GM19351 (cell line): Measurements from ENCODE around the gene KIF20B.

ENCODE experiments used
- ATAC-seq: cut with Tn5 transposase; IDR thresholded peaks from one replicate; pipeline ENCODE4 v1.9.1; 2021; ENCODE audit warnings: mild to moderate bottlenecking, moderate library complexity; ENCODE audit not compliant: unreplicated experiment

KIF20B gene, protein sequence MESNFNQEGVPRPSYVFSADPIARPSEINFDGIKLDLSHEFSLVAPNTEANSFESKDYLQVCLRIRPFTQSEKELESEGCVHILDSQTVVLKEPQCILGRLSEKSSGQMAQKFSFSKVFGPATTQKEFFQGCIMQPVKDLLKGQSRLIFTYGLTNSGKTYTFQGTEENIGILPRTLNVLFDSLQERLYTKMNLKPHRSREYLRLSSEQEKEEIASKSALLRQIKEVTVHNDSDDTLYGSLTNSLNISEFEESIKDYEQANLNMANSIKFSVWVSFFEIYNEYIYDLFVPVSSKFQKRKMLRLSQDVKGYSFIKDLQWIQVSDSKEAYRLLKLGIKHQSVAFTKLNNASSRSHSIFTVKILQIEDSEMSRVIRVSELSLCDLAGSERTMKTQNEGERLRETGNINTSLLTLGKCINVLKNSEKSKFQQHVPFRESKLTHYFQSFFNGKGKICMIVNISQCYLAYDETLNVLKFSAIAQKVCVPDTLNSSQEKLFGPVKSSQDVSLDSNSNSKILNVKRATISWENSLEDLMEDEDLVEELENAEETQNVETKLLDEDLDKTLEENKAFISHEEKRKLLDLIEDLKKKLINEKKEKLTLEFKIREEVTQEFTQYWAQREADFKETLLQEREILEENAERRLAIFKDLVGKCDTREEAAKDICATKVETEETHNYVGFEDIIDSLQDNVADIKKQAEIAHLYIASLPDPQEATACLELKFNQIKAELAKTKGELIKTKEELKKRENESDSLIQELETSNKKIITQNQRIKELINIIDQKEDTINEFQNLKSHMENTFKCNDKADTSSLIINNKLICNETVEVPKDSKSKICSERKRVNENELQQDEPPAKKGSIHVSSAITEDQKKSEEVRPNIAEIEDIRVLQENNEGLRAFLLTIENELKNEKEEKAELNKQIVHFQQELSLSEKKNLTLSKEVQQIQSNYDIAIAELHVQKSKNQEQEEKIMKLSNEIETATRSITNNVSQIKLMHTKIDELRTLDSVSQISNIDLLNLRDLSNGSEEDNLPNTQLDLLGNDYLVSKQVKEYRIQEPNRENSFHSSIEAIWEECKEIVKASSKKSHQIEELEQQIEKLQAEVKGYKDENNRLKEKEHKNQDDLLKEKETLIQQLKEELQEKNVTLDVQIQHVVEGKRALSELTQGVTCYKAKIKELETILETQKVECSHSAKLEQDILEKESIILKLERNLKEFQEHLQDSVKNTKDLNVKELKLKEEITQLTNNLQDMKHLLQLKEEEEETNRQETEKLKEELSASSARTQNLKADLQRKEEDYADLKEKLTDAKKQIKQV (N-terminal part only)

DNA sequence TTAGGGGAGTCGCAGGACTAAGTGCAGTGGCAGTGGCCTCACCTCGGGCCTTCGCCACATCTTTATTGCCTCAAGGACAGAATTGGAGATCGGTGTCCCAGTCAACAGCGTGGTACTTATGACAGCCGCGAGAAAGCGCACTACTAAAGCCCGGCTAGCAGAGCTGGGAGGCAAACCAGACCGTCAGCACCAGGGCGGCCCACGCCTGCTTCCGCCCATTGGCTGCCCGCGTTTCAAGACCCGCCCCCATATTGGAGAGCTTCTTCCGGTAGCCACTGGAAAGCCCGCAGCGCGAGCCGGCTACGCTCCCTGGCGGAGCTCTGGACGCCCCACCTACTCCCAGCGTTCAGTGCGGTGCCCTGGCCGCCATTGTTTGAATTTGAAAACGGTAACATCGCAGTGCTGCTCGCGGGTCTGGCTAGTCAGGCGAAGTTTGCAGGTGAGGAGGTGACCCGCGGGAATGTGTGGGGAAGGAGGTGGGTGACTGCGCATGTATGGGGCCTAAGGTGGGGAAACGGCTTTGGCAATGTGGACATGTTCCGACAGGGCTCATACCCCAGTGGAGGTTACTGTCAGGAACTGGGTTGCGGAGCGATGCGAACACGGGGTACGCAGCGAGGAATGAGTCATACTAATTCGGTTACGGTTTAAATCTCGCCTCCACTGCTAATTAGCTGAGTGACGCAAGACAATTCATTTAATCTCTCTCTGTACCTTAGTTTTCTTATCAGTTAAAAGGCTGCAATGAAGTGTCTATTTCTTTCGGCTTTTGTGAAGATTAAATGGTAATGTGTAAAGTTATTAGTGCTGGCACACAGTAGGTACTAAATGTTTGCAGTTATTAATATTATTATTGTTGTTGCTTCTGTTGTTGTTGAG is at the start of gene KIF20B:
TSS of gene KIF20B (plus strand) at position 349 of the 879 bp plus-strand sequence. CDS start 3,705 bp downstream, outside the sequence.
- peak; percentile 96 for ATAC-seq

DNA sequence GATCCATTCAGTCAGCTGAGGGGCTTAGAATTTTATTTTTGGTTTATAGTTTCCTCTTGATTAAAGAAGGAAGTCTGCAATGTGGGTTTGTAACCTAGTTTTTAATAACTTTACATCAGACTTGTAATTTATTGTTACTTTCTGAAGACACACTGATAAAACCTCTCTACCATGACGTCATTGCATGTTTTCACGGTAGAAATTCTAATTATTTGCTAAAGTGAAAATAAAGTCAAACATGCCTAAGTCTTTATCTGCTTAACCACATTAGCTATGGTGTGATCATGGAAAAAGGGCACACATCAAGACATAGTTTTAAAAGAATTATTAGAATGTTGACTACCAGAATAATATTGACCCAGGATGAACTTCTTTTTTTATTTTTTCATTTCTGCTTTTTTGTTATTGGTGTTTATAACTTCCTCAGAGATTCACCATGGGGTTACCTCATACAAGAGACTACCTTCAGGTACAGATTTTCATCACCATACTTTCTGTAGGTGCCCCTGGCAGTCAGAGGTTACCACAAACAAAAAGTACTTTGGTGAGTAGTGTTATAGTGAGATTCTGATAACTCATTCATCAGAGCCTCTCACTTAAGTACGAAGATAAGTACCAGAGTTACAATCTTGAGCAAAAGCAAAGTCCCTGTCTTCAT is 49.3 kb upstream of the KIF20B start:
- peak; percentile 67 for ATAC-seq

DNA sequence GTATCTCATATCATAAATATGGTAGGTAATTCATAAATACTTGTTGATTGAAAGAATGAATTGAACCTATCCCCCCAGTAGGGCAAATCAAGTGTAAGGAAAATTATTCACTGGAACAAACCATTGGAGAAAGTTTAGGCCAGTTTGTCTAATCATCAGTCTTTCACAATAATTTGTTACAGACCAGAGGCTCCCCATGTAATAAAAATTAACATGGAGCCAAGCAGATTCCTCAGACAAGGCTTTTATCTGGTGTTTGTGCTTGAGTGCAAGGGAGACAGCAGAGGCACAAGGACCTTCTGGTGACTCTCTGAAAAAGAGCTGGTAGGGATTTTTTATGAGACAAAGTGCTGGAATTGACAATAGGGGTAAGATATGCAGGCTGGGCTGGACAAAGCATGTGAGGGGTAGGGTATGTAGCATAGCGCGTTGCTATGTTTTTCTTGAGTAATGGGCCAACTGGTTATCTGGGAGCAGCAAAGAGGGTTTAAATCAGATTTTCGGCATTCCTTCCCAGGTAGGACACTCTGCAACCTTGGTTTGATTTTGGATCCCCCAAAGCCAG is 48.5 kb upstream of the KIF20B start:
- ATAC-seq: no peak

DNA sequence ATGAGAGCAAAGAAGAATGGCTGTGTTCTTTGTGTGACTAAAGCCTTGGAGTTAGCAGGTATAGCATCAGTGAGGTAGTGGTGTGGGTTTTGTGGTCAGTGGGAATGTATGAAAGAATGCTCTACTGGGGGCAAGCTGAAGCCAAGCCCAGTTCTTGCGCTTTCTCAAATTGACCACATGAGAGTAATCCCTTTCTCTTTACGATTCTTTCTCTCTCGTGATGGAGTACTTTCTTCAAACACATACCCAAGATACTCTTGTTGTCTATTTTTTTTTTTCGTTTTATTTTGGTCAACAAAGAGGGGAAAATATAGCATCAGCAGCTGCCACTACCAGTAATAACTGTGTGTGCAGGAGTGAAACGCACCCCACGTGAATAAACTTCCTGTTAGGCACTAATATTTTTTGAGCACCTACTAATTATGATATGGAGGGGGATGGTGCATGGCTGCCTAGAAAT is 48.0 kb upstream of the KIF20B start:
- ATAC-seq: peak; percentile 64

DNA sequence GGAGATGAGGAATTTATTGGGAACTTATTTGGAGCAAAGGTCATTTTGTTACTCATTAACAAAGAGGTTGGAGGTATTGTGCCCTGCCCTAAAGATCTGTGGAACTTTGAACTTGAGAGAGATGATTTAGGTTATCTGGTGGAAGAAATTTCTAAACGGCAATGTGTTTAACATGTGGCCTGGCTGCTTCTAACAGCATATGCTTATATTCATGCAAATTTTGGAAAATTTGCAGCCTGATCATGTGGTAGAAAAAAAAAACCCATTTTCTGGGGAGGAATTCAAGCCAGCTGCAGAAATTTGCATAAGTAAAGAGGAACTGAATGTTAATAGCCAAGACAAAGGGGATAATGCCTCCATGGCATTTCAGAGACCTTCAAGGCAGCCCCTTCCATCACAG is 45.7 kb upstream of the KIF20B start:
- ATAC-seq: no peak

DNA sequence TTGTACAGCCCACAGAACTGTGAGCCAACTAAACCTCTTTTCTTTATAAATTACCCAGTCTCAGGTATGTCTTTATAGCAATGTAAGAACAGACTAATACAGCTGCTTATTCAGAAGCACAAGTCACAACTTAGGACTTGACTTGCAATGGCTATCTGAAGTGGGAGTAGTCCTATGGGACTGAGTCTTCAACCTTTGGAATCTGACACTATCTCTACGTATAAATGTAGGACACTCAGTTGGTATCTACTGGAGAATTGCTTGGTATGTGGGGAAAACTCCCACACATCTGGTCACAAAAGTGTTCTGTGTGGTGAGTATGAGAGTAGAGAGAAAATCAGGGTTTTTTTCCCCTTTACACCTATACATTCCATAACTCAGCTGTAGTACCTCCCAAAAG is 44.1 kb upstream of the KIF20B start:
- ATAC-seq: no peak

DNA sequence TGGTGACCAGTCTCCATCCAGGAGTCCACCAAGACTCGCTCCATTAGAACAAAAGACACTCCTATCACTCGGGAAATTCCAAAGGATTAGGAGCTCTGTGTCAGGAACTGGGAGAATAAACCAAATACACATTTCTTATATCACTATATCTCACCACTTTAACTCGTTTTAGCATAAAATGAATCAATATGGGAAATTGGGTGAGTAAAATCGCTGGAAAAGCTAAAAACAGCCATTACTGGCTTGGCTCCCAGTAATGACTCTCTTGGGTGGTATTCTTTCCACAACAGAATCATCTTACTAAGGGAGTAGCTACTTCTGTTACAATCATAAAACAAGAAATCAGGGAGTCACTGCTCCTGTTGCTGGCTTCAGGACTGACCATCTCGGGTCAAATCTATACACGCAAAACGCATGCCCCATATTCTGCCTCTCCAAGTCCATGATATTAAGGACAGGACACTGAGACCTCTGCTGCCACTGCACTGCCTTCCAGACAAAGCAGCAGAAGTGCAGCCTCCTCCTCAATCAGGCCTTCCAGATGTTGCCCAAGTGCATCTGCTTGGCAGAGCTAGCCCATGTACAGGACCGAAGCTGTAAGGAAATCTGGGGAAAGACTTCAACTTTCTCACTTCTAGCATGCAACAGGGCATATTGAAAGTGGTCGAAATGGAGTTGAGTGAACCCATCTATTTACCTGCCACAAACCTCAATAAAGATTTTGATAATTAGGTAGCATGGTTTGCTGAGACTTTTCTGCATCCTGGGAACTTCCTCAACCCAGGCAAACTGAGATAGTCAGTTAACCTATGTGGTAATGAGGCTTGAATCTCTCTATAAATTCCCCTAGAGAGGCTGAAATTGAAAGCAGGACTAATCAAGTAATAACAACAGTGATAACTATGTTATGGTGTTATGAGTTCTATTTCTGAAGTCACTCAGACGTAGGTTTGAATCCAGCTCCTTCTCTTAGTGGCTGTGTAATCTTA is 42.0 kb upstream of the KIF20B start:
- ATAC-seq: no peak

DNA sequence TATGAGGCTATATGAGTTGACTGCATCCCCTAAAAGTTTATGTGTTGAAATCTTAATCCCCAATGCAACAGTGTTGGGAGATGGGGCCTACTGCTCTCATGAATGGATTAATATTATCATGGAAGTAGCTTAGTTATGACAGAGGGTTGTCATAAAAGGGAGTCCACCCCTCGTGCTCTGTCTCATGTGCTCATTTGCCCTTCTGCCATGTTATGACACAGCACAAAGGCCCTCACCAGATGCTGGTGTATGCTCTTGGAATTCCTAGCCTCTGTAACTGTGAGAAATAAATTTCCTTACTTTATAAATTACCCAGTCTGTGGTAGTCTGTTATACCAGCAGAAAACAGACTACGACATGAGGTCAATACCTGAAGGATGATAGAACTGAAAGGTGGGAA is 38.8 kb upstream of the KIF20B start:
- no peak for ATAC-seq

DNA sequence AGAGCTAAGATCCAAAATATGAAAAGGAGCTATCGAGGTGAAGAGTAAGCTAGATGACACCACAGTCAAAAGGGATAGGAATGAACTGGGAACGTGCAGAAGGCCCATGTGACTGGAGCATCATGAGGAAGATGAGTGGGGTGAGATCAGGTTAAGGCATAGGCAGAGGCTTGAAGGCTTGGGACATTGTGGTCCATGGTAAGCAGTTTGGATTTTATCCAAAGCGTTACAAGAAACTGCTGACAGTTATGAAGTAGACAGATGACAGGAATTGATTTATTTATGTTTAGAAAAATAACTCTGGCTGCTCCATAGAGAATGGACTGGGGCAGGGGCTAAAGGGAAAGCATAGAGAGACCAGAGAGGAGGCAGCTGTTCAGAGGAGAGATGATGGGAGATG is 38.2 kb upstream of the KIF20B start:
- ATAC-seq: no peak

DNA sequence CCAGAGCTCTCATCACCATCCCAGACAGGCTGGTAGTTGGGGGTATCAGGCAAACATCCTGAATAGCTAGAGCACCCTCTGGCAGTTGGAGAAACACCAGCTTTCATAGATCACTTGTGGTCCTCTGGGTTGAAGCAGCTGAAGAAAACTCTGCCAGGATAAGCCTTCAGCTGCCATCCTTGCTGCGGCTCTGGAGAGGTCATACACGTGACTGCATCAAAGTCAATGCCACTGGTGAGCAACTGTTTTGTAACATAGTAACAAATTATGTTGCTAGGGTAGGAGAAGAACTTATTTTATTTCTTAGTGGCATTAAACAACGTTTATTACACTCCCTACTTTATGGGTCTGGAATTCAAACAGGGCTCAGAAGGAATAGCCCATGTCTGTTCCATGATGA is 37.2 kb upstream of the KIF20B start:
- ATAC-seq: no peak

DNA sequence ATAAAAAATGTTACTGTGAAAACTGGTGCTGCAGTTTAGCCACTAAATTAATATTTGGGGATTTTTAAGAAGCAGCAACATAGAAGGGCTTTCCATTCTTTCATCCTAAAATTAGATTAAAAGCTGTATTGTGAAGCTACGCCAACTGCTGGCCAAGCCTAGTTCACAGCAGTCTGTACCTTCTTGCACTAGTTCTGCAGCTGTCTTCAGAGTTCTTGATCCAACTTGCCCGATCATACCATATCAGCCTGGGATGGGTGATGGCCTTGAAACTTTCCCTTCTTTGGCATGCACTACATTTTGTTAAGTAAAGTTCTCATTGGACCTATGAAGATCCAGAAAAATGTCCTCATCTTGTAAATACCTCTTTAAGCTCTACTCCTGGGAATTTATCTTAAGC is 36.1 kb upstream of the KIF20B start:
- no peak for ATAC-seq

DNA sequence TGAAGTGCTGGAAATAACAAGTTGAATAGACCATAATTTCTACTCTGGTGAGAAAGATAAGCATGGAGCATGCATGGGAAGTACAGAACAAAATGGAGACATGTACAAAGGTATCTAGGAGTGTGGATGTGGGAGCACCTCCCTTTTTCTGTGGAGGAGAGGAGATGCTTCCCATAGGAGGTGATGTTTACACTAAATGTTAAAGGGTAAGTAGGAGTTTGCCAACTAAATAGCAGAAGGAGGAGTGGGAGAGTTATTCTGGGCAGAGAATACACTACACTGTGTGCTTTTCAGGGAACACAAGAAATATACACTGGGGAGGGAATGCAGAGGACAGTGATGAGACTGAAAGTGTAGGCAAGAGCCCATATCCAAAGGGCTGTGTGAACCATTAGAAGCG is 35.3 kb upstream of the KIF20B start:
- no peak for ATAC-seq

DNA sequence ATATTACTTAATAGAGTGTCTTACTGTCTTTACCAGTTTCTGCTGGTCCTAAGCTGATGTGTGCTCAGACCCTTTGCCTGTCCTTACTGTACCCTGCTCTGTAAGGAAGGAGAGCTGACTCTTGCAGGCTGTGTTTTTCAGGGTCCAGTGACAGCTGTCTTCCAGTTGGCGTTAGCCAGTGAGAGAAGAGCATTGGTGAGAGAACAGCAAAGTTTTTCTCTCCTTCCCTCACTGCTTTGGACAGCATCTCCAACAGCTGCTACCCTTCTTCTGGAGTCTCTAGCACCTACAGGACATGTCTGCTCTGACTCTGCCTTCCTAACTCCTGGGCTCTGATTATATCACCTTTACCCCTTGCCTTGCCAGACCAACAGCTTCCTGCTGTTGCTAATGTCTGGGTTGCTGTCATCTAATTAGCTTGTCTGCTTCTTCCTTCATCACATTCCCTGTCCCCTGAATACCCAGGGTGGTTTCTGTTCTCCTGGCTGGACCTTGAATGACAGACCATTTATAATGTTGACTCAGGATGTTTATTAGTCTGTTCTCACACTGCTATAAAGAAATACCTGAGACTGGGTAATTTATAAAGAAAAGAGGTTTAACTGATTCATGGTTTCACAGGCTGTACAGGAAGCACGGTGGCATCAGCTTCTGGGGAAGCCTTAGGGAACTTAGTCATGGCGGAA is 32.9 kb upstream of the KIF20B start:
- ATAC-seq: no peak

DNA sequence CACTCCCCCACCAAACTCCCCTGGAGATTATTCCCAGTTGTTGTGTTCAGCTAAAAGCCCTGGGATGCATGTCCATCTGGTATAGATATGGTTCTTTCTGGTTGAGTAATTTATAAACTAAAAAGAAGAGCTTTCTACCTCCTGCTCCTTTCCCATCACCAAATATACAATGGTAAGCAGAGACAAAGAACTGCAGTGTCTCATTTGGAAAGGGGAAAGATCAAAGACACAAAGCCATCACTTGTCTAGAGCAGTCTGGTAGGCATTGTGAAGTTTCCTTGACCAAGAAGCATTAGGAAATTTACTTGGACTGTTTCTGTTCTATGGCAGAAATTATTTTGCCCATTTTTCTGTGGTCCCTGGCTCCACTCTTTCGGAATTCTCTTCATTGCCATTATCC is 31.4 kb upstream of the KIF20B start:
- no peak for ATAC-seq

DNA sequence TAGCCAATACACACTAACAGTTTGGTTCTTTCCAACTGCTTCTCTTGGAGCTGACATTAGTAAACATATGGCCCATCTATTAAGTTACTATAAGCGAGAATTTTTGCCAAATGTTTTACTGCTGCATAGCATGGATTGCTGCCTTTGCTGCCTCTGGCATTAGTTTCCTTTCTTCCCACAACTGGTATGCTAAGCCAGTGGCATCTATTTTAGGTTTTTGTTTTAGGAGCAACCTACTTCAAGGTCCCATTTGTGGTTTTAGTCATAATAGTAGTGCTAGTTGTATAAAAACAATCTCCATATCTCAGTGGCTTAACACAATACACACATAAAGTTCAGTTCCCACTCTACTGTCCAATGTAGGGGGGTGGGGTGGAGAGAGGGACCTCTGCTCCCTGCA is 30.5 kb upstream of the KIF20B start:
- ATAC-seq: no peak

DNA sequence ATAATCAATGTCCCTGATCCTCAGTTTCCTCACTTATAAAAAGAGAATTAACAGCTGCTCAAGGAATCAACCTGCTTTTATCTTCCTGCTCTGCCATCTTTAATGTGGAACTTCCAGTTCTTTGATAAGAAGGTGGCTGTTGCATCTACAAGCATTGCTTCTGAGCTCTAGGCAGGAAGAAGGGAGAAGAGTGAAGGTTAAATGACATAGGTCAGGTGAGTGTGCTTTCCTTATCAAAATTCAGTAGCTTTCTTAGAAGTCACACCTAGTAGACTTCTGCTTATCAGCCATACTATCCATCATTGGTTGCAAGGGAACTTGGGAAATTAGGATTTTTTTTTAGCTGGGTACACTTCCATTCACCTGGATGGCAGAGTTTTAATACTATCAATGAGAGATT is 24.0 kb upstream of the KIF20B start:
- no peak for ATAC-seq

DNA sequence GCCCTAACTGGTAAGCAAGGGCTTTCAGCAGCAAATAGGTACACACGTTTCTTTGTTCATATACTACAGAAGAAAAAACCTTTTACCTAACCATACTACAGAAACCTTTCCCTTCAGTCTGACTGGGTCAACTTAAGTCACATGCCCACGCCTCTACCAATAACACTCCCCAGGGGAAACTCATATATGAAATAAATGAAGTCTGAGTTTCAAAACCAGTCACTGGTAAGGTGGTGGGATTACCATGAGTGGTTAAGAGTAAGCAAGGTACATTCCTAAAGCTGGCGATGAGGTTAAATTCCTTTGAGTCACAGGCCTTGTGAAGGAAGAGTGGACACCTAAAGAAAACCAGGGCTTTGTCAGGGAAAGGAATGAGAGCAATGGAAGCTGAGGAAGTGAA is 21.4 kb upstream of the KIF20B start:
- ATAC-seq: no peak
